Smooth muscle cell (in vitro differentiated cells): ENCODE data around the gene PRDM16. TPM values are rescaled to one million over a fixed set of nuclear protein-coding genes. Genes with fewer than 3 reads are reported as not detected.

Experiments used
- DNase-seq: peaks from one replicate; lab custom pipeline; 2025; ENCODE audit not compliant: unreplicated experiment; lab: John Stamatoyannopoulos, UW
- H2AFZ ChIP-seq: fragments of 200-600 bp; sonication (generic); 2 replicates; pipeline ENCODE4 v1.6.0; 2016; ENCODE audit warnings: antibody characterized with exemption, low read depth, mild to moderate bottlenecking
- H3F3A ChIP-seq: fragments of 200-600 bp; sonication (generic); 2 replicates; pipeline ENCODE4 v1.6.0; 2017; ENCODE audit warnings: antibody characterized with exemption, low read depth
- H3K27ac ChIP-seq: fragments of 200-600 bp; sonication (generic); 2 replicates; pipeline ENCODE4 v1.5.1; 2016; ENCODE audit warnings: low read depth, mild to moderate bottlenecking
- H3K27me3 ChIP-seq: fragments of 200-600 bp; sonication (generic); 2 replicates; pipeline ENCODE4 v1.6.1; 2016; ENCODE audit warnings: low read depth, mild to moderate bottlenecking
- H3K36me3 ChIP-seq: fragments of 200-600 bp; sonication (generic); 2 replicates; pipeline ENCODE4 v1.5.1; 2016; ENCODE audit warnings: low read depth
- H3K4me1 ChIP-seq: fragments of 200-600 bp; sonication (generic); 2 replicates; pipeline ENCODE4 v1.5.1; 2016; ENCODE audit warnings: low read depth
- H3K4me2 ChIP-seq: fragments of 200-600 bp; sonication (generic); 2 replicates; pipeline ENCODE4 v1.6.0; 2016; ENCODE audit warnings: mild to moderate bottlenecking
- H3K4me3 ChIP-seq: fragments of 200-600 bp; sonication (generic); 2 replicates; pipeline ENCODE4 v1.5.1; 2016; ENCODE audit warnings: mild to moderate bottlenecking
- H3K79me2 ChIP-seq: fragments of 200-600 bp; sonication (generic); 2 replicates; pipeline ENCODE4 v1.6.0; 2016; ENCODE audit warnings: low read depth, mild to moderate bottlenecking
- H3K9ac ChIP-seq: fragments of 200-600 bp; sonication (generic); 2 replicates; pipeline ENCODE4 v1.6.0; 2016; ENCODE audit warnings: low read depth
- H3K9me3 ChIP-seq: fragments of 200-600 bp; sonication (generic); replicated peaks from 2 replicates; pipeline ENCODE4 v1.5.1; 2016; ENCODE audit warnings: low read depth
- H4K20me1 ChIP-seq: fragments of 200-600 bp; sonication (generic); 2 replicates; pipeline ENCODE4 v1.6.0; 2016; ENCODE audit warnings: low read depth
- CTCF ChIP-seq: fragments of 200-600 bp; sonication (generic); IDR thresholded peaks from 2 replicates; pipeline ENCODE4 v1.5.1; 2017; ENCODE audit warnings: borderline replicate concordance, mild to moderate bottlenecking, antibody characterized with exemption; ENCODE audit not compliant: insufficient read depth, poor library complexity, severe bottlenecking
- WGBS: methylation state at CpG from one replicate; pipeline ENCODE4 v1.1.7; 2016; ENCODE audit warnings: low lambda C conversion rate; 5-methylcytosine and 5-hydroxymethylcytosine counted together
- polyA plus RNA-seq: library from polyadenylated mRNA; unstranded; fragments of >200 nt; fragmentation: Nextera tagmentation; extraction: Ambion mirVana; gene quantifications from 2 replicates; pipeline ENCODE4 v1.2.1, GENCODE V29; 2016
- total RNA-seq: library from RNA; depleted of rRNA; stranded (reverse); fragments of >200 nt; gene quantifications from 2 replicates; pipeline ENCODE4 v1.2.3, GENCODE V29; 2014

PRDM16 gene
- total and polyA plus RNA-seq, 2 experiments from 2014 or later = 0.72 to 1.3 TPM

DNA sequence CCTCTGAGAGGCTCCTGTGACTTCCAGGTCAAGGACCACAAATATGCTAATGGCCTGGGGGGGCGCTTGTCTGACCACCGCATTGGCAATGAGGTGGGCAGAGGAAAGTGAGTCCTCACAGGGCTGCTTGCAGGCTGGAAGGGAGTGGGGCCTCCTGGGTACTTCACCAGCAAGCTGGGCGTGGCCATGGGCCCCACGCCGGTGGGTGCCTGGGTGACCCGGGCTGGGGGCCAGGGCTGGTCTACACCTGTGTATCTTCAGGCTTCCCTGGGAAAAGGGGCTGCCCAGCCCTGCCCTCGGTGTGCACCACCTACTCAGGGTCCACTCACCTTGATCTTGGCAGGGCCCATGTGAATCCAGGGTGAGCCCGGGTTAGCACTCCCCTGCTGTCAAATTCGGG, 167.4 kb downstream of the PRDM16 start:
- Histone ChIP-seq H2AFZ (no peak overlapping the region), H3K9me3 (no peaks in the 10 kb centered on the region), H3K4me1 (no peaks in the 10 kb centered on the region), H3F3A (no peaks in the 10 kb centered on the region), H4K20me1 (no peaks in the 10 kb centered on the region), H3K36me3 (no peaks in the 10 kb centered on the region), H3K4me3 (no peak overlapping the region), H3K27ac (no peak overlapping the region), H3K79me2 (no peaks in the 10 kb centered on the region), H3K9ac (no peak overlapping the region), H3K27me3 (no peaks in the 10 kb centered on the region), H3K4me2 (no peak overlapping the region)
- no peak for DNase-seq
- 95% methylated on average over 8 of the region's 9 CpGs for WGBS
- TF ChIP-seq CTCF = no peak

DNA sequence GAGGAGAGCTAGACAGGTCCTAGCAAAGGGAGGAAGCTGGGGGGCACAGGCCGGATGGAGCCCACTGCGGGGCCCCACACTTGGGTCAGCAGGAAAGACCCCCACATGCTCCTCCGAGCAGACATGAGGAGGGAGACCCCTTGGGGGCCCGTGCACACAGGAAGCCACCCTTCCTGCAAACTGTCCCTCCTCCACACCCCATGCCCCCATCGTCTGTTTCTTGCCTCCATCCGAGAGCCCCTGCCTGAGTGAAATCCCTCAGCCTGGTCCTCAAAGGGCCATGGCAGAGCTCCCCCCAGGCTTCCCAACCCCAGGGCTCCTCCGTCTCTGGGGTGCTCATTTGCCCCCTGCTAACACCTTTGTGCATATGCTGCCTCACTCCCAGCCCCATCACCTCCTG, 168.0 kb downstream of the PRDM16 start:
- Histone ChIP-seq H3K4me3 (no peak overlapping the region), H3K27me3 (no peaks in the 10 kb centered on the region), H3F3A (no peaks in the 10 kb centered on the region), H3K36me3 (no peaks in the 10 kb centered on the region), H3K79me2 (no peaks in the 10 kb centered on the region), H3K27ac (no peak overlapping the region), H3K4me2 (no peak overlapping the region), H3K9ac (no peak overlapping the region), H2AFZ (no peak overlapping the region), H3K9me3 (no peaks in the 10 kb centered on the region), H3K4me1 (no peaks in the 10 kb centered on the region), H4K20me1 (no peaks in the 10 kb centered on the region)
- DNase-seq = no peak
- WGBS = 92% methylated on average over 7 of the region's 7 CpGs
- TF ChIP-seq CTCF = no peak

- Histone ChIP-seq H3K36me3 (no peaks in the 10 kb centered on the region), H3K27me3 (no peaks in the 10 kb centered on the region), H3K79me2 (no peaks in the 10 kb centered on the region), H4K20me1 (no peaks in the 10 kb centered on the region), H3F3A (no peaks in the 10 kb centered on the region), H3K4me2 (no peak overlapping the region), H3K4me1 (no peaks in the 10 kb centered on the region), H3K9me3 (no peaks in the 10 kb centered on the region), H3K4me3 (no peak overlapping the region), H2AFZ (no peak overlapping the region), H3K27ac (no peak overlapping the region), H3K9ac (no peak overlapping the region)
- no peak for DNase-seq
- no peak for TF ChIP-seq CTCF
- 93% methylated on average over 15 of the region's 15 CpGs for WGBS
Observed at GRCh38 chr1:3237570-3237969, 168.6 kb downstream of the PRDM16 start.

DNA sequence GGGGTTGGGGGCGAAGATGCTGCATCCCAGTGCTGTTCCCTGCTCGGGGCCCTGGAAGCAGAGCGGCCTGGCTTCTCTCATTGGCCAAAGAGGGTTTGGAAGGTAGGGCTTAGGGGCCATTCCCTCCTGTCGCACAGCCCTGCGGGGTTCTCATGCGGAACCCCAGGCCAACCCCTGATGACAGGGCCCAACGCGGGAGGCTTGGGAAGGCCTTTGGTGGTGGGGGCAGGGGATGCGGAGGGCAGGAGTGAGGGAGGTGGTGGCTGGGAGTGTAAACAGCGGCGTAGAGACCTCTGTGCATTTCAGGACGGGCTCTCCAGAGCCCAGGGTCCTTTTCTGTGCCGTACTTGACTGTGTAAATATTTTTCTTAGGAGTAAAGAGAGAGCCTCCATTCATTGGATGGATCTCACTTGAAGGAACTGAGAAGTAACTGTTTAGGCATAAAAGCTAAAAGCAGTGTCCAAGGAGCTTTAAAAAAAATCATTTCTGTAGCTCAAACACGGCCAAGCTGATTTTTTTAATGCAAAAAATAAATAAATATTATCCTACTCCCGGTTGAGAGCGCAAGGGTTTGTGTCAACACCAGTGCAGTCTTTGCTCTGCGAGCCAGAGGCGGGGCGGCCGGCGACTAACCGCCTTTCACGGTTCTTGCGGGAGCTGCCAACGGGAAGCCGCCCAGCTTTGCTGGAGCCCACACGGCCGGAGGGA, 169.1 kb downstream of the PRDM16 start:
- WGBS = 97% methylated on average over 28 of the region's 28 CpGs
- no peak for DNase-seq
- Histone ChIP-seq H3K79me2 (no peaks in the 10 kb centered on the region), H2AFZ (no peak overlapping the region), H4K20me1 (no peaks in the 10 kb centered on the region), H3K36me3 (no peaks in the 10 kb centered on the region), H3F3A (no peaks in the 10 kb centered on the region), H3K4me1 (no peaks in the 10 kb centered on the region), H3K27me3 (no peaks in the 10 kb centered on the region), H3K4me3 (no peak overlapping the region), H3K9ac (no peak overlapping the region), H3K9me3 (no peaks in the 10 kb centered on the region), H3K27ac (no peak overlapping the region), H3K4me2 (no peak overlapping the region)
- TF ChIP-seq CTCF = no peak
